ES-I3 (cell line): ENCODE measurements around the gene WWP2.
"Not testable (repeated sequence)": the region's sequence is repeated elsewhere in the genome, so short reads cannot be mapped to it uniquely, and the experiment has no call there.

Source experiments
- H3K36me3 ChIP-seq: 2 replicates; pipeline ENCODE4 v1.6.1; 2013; ENCODE audit warnings: mild to moderate bottlenecking, low read length, control low read depth, moderate library complexity; ENCODE audit not compliant: insufficient read depth
- H3K4me1 ChIP-seq: 2 replicates; pipeline ENCODE4 v1.6.1; 2013; ENCODE audit warnings: mild to moderate bottlenecking, control low read depth, low read length; ENCODE audit not compliant: insufficient read depth
- H3K9ac ChIP-seq: 2 replicates; pipeline ENCODE4 v1.6.1; 2013; ENCODE audit warnings: low read depth, mild to moderate bottlenecking, low read length, moderate library complexity
- H3K9me3 ChIP-seq: 2 replicates; pipeline ENCODE4 v1.6.1; 2013; ENCODE audit warnings: mild to moderate bottlenecking, low read length, moderate library complexity; ENCODE audit not compliant: control insufficient read depth, insufficient read depth

WWP2 gene

GRCh38 chr16:69762814-69763598 is 874 bp downstream of the WWP2 start:
- no peaks in the 10 kb centered on the region for H3K36me3 ChIP-seq
- no peaks in the 10 kb centered on the region for H3K4me1 ChIP-seq
- peak overlapping the region; percentile 96 for H3K9ac ChIP-seq
- H3K9me3 ChIP-seq, result no peaks in the 10 kb centered on the region

GRCh38 chr16:69763599-69763942 is 1.4 kb downstream of the WWP2 start:
- Histone ChIP-seq H3K4me1 (no peaks in the 10 kb centered on the region), H3K9ac (peak overlapping the region; percentile 96), H3K9me3 (no peaks in the 10 kb centered on the region), H3K36me3 (no peaks in the 10 kb centered on the region)

- no peaks in the 10 kb centered on the region for H3K4me1 ChIP-seq
- H3K36me3 ChIP-seq, result no peaks in the 10 kb centered on the region
- no peak overlapping the region for H3K9ac ChIP-seq
- no peaks in the 10 kb centered on the region for H3K9me3 ChIP-seq
Observed at GRCh38 chr16:69767459-69768229, 5.5 kb downstream of the WWP2 start.

- H3K9me3 ChIP-seq, result no peaks in the 10 kb centered on the region
- no peak overlapping the region for H3K9ac ChIP-seq
- no peaks in the 10 kb centered on the region for H3K36me3 ChIP-seq
- H3K4me1 ChIP-seq, result no peaks in the 10 kb centered on the region; the same call in 1 of the 2 replicates
Observed at GRCh38 chr16:69768666-69769065, 6.5 kb downstream of the WWP2 start.

GRCh38 chr16:69769404-69769803 is 7.3 kb downstream of the WWP2 start:
- Histone ChIP-seq H3K4me1 (no peaks in the 10 kb centered on the region; the same call in 1 of the 2 replicates), H3K9me3 (no peaks in the 10 kb centered on the region), H3K9ac (no peak overlapping the region), H3K36me3 (no peaks in the 10 kb centered on the region)

GRCh38 chr16:69771651-69771967 is 9.5 kb downstream of the WWP2 start:
- no peaks in the 10 kb centered on the region; the same call in 1 of the 2 replicates for H3K4me1 ChIP-seq
- no peaks in the 10 kb centered on the region for H3K36me3 ChIP-seq
- peaks cover 7% of the 10 kb centered on the region; the same call in 1 of the 2 replicates for H3K9me3 ChIP-seq
- no peak overlapping the region for H3K9ac ChIP-seq

- Histone ChIP-seq H3K36me3 (no peaks in the 10 kb centered on the region), H3K4me1 (no peaks in the 10 kb centered on the region; the same call in 1 of the 2 replicates), H3K9me3 (peaks cover 7% of the 10 kb centered on the region; the same call in 1 of the 2 replicates), H3K9ac (no peak overlapping the region)
Observed at GRCh38 chr16:69773260-69773947, 11.3 kb downstream of the WWP2 start.

- no peak overlapping the region for H3K9ac ChIP-seq
- H3K36me3 ChIP-seq, result no peaks in the 10 kb centered on the region
- peaks cover 7% of the 10 kb centered on the region; the same call in 1 of the 2 replicates for H3K9me3 ChIP-seq
- no peaks in the 10 kb centered on the region; the same call in 1 of the 2 replicates for H3K4me1 ChIP-seq
Observed at GRCh38 chr16:69775563-69775962, 13.4 kb downstream of the WWP2 start.

- no peak overlapping the region for H3K9ac ChIP-seq
- no peaks in the 10 kb centered on the region for H3K4me1 ChIP-seq
- H3K36me3 ChIP-seq, result no peaks in the 10 kb centered on the region
- peaks cover 7% of the 10 kb centered on the region; the same call in 1 of the 2 replicates for H3K9me3 ChIP-seq
Observed at GRCh38 chr16:69779724-69780123, 17.6 kb downstream of the WWP2 start.

GRCh38 chr16:69781118-69781517 is 19.0 kb downstream of the WWP2 start:
- no peak overlapping the region for H3K9ac ChIP-seq
- H3K36me3 ChIP-seq, result no peaks in the 10 kb centered on the region
- no peaks in the 10 kb centered on the region for H3K4me1 ChIP-seq
- 0 out of 2 replicates have a peak, but pooled peaks cover under 1% of the 10 kb centered on the region for H3K9me3 ChIP-seq

- H3K4me1 ChIP-seq, result no peaks in the 10 kb centered on the region
- H3K36me3 ChIP-seq, result no peaks in the 10 kb centered on the region; the same call in none of the 2 replicates
- H3K9me3 ChIP-seq, result no peaks in the 10 kb centered on the region
- H3K9ac ChIP-seq, result no peak overlapping the region
Observed at GRCh38 chr16:69784586-69784985, 22.5 kb downstream of the WWP2 start.

GRCh38 chr16:69787883-69788282 is 25.8 kb downstream of the WWP2 start:
- no peaks in the 10 kb centered on the region for H3K4me1 ChIP-seq
- no peaks in the 10 kb centered on the region; the same call in none of the 2 replicates for H3K36me3 ChIP-seq
- no peaks in the 10 kb centered on the region for H3K9me3 ChIP-seq
- H3K9ac ChIP-seq, result no peak overlapping the region

GRCh38 chr16:69791391-69791847 is 29.3 kb downstream of the WWP2 start:
- not testable (repeated sequence) for H3K36me3 ChIP-seq, H3K9ac ChIP-seq, H3K9me3 ChIP-seq, H3K4me1 ChIP-seq

- H3K9me3 ChIP-seq, result no peaks in the 10 kb centered on the region
- no peaks in the 10 kb centered on the region; the same call in 1 of the 2 replicates for H3K36me3 ChIP-seq
- H3K9ac ChIP-seq, result no peak overlapping the region
- no peaks in the 10 kb centered on the region for H3K4me1 ChIP-seq
Observed at GRCh38 chr16:69793526-69793925, 31.4 kb downstream of the WWP2 start.
